Tibial artery (tissue), 4 donors: ENCODE results near the gene KRTCAP3.

ENCODE experiments used
- DNase-seq, 2 donors: peaks; one replicate each; pipeline ENCODE4 v3.0.0-alpha.2; 2019
- H3K27ac ChIP-seq, 2 donors: fragments of 200-600 bp; sonication (generic) in 1 of 2; 1 replicate in 1 of 2; 2 replicates in 1 of 2; pipeline ENCODE4 v1.5.1; 2018 to 2019; ENCODE audit warnings: mild to moderate bottlenecking in 1 of 2
- H3K27me3 ChIP-seq, 2 donors: fragments of 200-600 bp; sonication (generic) in 1 of 2; one replicate each; pipeline versions ENCODE4 v1.5.1 to v1.6.0; 2016 to 2019
- H3K36me3 ChIP-seq, 3 donors: fragments of 200-600 bp; sonication (generic) in 2 of 3; one replicate each; pipeline ENCODE4 v1.5.1; 2016 to 2019; ENCODE audit warnings: mild to moderate bottlenecking in 2 of 3
- H3K4me1 ChIP-seq, 4 donors: fragments of 200-600 bp; sonication (generic) in 2 of 4; 1 replicate in 3 of 4; 2 replicates in 1 of 4; pipeline ENCODE4 v1.5.1; 2016 to 2019
- H3K4me3 ChIP-seq, 2 donors: fragments of 200-600 bp; sonication (generic) in 1 of 2; 1 replicate in 1 of 2; 2 replicates in 1 of 2; pipeline ENCODE4 v1.5.1; 2018 to 2019; ENCODE audit warnings: mild to moderate bottlenecking in 2 of 2
- H3K9me3 ChIP-seq, 3 donors: fragments of 200-600 bp; sonication (generic) in 1 of 3; one replicate each; pipeline ENCODE4 v1.5.1; 2016 to 2019
- CTCF ChIP-seq, 2 experiments: fragments of 200-600 bp in 1 of 2; fragments of 450-650 bp in 1 of 2; IDR thresholded peaks; one replicate each; pipeline ENCODE4 v1.5.1; 2017 to 2019; ENCODE audit warnings: antibody characterized with exemption in 2 of 2, mild to moderate bottlenecking in 1 of 2, moderate library complexity in 1 of 2
- intact Hi-C: fragments of 100-400 bp; cut with DNase I; formaldehyde crosslinking; loops from one replicate; pipeline ENCODE4 v1.15.0; 2023; ENCODE audit warnings: low total_unique reads

Gene KRTCAP3

GRCh38 chr2:27428978-27429541 is 13.1 kb upstream of the KRTCAP3 start:
- peaks cover 11 to 15% (median 12%) of the 10 kb centered on the region in 3 donors for H3K36me3 ChIP-seq
- intact Hi-C loops = loop anchor here (2.0 to 5.0 kb wide), 2 partner anchors 20 to 47 kb away; partner anchors contain the start of genes PPM1G and ZNF513
- H3K9me3 ChIP-seq = no peaks in the 10 kb centered on the region
- DNase-seq = peak; percentile 76 to 88
- peaks cover 4 to 43% (median 26%) of the 10 kb centered on the region in 4 donors for H3K4me1 ChIP-seq
- H3K4me3 ChIP-seq = peak overlapping the region; percentile 71 to 85
- no peak for TF ChIP-seq CTCF (IDR thresholded peaks at IDR 0.05)
- H3K27me3 ChIP-seq = no peaks in the 10 kb centered on the region
- peak overlapping the region; percentile 92 to 95 for H3K27ac ChIP-seq

- peak in 1 of 2 donors; percentile 15 for DNase-seq
- H3K27me3 ChIP-seq = no peaks in the 10 kb centered on the region
- H3K9me3 ChIP-seq = no peaks in the 10 kb centered on the region
- TF ChIP-seq CTCF (IDR thresholded peaks at IDR 0.05) = no peak
- H3K36me3 ChIP-seq = peaks cover 34 to 38% (median 36%) of the 10 kb centered on the region in 3 donors
- H3K27ac ChIP-seq = peak overlapping the region in 1 of 2 donors; percentile 92
- intact Hi-C loops = no loop called here
- no peak overlapping the region for H3K4me3 ChIP-seq
- peaks cover 4 to 43% (median 27%) of the 10 kb centered on the region in 4 donors for H3K4me1 ChIP-seq
These were observed 10.8 kb upstream of the KRTCAP3 start for GRCh38 chr2:27431395-27431794.

- Histone ChIP-seq H3K27me3 (no peaks in the 10 kb centered on the region), H3K9me3 (no peaks in the 10 kb centered on the region), H3K4me1 (peaks cover 0 to 29% (median 17%) of the 10 kb centered on the region in 4 donors), H3K36me3 (peaks cover 76 to 80% (median 78%) of the 10 kb centered on the region in 3 donors), H3K27ac (no peak overlapping the region), H3K4me3 (no peak overlapping the region)
- no peak for DNase-seq
- no peak for TF ChIP-seq CTCF (IDR thresholded peaks at IDR 0.05)
- intact Hi-C loops = no loop called here
These were observed 6.6 kb upstream of the KRTCAP3 start for GRCh38 chr2:27435628-27436027.

- no peaks in the 10 kb centered on the region for H3K27me3 ChIP-seq
- intact Hi-C loops = no loop called here
- H3K27ac ChIP-seq = peak overlapping the region in 1 of 2 donors; percentile 71
- H3K4me1 ChIP-seq = peaks cover 0 to 13% (median 8%) of the 10 kb centered on the region in 4 donors
- peaks cover 61 to 86% (median 61%) of the 10 kb centered on the region in 3 donors for H3K36me3 ChIP-seq
- no peak for TF ChIP-seq CTCF (IDR thresholded peaks at IDR 0.05)
- peak in 1 of 2 donors; percentile 42 for DNase-seq
- H3K9me3 ChIP-seq = no peaks in the 10 kb centered on the region
- H3K4me3 ChIP-seq = no peak overlapping the region
These were observed 805 bp upstream of the KRTCAP3 start for GRCh38 chr2:27441226-27441926.

GRCh38 chr2:27442920-27443282 is 720 bp downstream of the KRTCAP3 start:
- peaks cover 55 to 82% (median 56%) of the 10 kb centered on the region in 3 donors for H3K36me3 ChIP-seq
- H3K4me1 ChIP-seq = peaks cover 0 to 13% (median 8%) of the 10 kb centered on the region in 4 donors
- H3K4me3 ChIP-seq = no peak overlapping the region
- no peaks in the 10 kb centered on the region for H3K27me3 ChIP-seq
- intact Hi-C loops = no loop called here
- TF ChIP-seq CTCF (IDR thresholded peaks at IDR 0.05) = no peak
- DNase-seq = no peak
- peak overlapping the region; percentile 52 to 71 for H3K27ac ChIP-seq
- no peaks in the 10 kb centered on the region for H3K9me3 ChIP-seq
